K562 (cell line): Measurements from ENCODE around the gene ENG. TPM values are rescaled to one million over a fixed set of nuclear protein-coding genes. Genes with fewer than 3 reads are reported as not detected.

Experiments used
- ATAC-seq: fragments of 200-7000 bp; cut with Tn5 transposase; 3 replicates; pipeline ENCODE4 v1.9.1; 2020; ENCODE audit warnings: moderate library complexity
- BruUV-seq: library from RNA; stranded (reverse); fragments of 400-500 nt; replicated peaks from 2 replicates; lab custom pipeline; 2021; lab: Mats Ljungman, UMichigan
- CTCF ChIA-PET: fragments of 300-600 bp; formaldehyde crosslinking; extraction: SDS; loops from one replicate; lab custom pipeline; 2021; ENCODE audit warnings: low intra/inter-chr PET ratio; lab: Yijun Ruan, JAX
- POLR2A ChIA-PET: fragments of 300-600, 350-650 bp; sonication (Branson Sonifier 250); formaldehyde crosslinking; extraction: SDS; loops from one replicate; lab custom pipeline; 2021; ENCODE audit warnings: antibody characterized with exemption, inconsistent platforms; lab: Yijun Ruan, JAX
- DNase-seq, 4 experiments: peaks; one replicate each; pipeline versions ENCODE4 v3.0.0 to v3.0.0-alpha.2; 2011 to 2018; ENCODE audit warnings: low spot score in 3 of 4, mixed read lengths in 3 of 4; ENCODE audit errors: extremely low read depth in 1 of 4
- FAIRE-seq: peaks from 2 replicates; lab custom pipeline; 2011; peaks lifted over from hg19 to GRCh38; lab: Jason Lieb, UNC
- H2AFZ ChIP-seq: 2 replicates; pipeline ENCODE4 v1.6.0; 2011; ENCODE audit warnings: low read depth, low read length, control low read depth, inconsistent platforms
- H3K27ac ChIP-seq: fragments of 200-600 bp; 3 replicates; pipeline ENCODE4 v1.8.0; 2011; ENCODE audit warnings: low read depth, mild to moderate bottlenecking, control low read depth, inconsistent platforms, low read length, moderate library complexity, mixed read lengths; ENCODE audit errors: extremely low read depth
- H3K27me3 ChIP-seq, 2 experiments: fragments of 300-600 bp in 1 of 2; 2 replicates in 1 of 2; 3 replicates in 1 of 2; pipeline versions ENCODE4 v1.6.0 to v1.8.0; 2011; ENCODE audit warnings: inconsistent platforms in 2 of 2, low read length in 2 of 2, mild to moderate bottlenecking in 1 of 2, mixed read lengths in 1 of 2, moderate library complexity in 1 of 2; ENCODE audit not compliant: control insufficient read depth in 2 of 2, insufficient read depth in 2 of 2
- H3K36me3 ChIP-seq: fragments of 300-600 bp; 3 replicates; pipeline ENCODE4 v1.8.0; 2011; ENCODE audit warnings: mild to moderate bottlenecking, low read length, inconsistent platforms; ENCODE audit not compliant: control insufficient read depth, insufficient read depth
- H3K4me1 ChIP-seq, 2 experiments: fragments of 200-600 bp in 1 of 2; replicated peaks in 1 of 2; 2 replicates in 1 of 2; 3 replicates in 1 of 2; pipeline versions ENCODE4 v1.5.1 to v1.8.0; 2011; ENCODE audit warnings: inconsistent platforms in 2 of 2, low read length in 2 of 2, mild to moderate bottlenecking in 1 of 2, mixed read lengths in 1 of 2, moderate library complexity in 1 of 2; ENCODE audit not compliant: control insufficient read depth in 2 of 2, insufficient read depth in 2 of 2
- H3K4me2 ChIP-seq: 2 replicates; pipeline ENCODE4 v1.6.1; 2011; ENCODE audit warnings: low read length, control low read depth, inconsistent platforms, mixed read lengths; ENCODE audit not compliant: insufficient read depth
- H3K4me3 ChIP-seq: fragments of 200-600 bp; sonication (generic), shearing (Covaris generic); 2 replicates; pipeline ENCODE4 v1.5.1; 2016; ENCODE audit warnings: control low read depth, inconsistent platforms
- H3K79me2 ChIP-seq: fragments of 200-600 bp; 3 replicates; pipeline ENCODE4 v1.8.0; 2011; ENCODE audit warnings: low read length, inconsistent platforms; ENCODE audit not compliant: control insufficient read depth, insufficient read depth
- H3K9ac ChIP-seq, 2 experiments: 2 replicates each; pipeline versions ENCODE4 v1.6.0 to v1.6.1; 2011; ENCODE audit warnings: low read depth in 2 of 2, low read length in 2 of 2, control low read depth in 1 of 2, inconsistent platforms in 1 of 2, mild to moderate bottlenecking in 1 of 2, mixed read lengths in 1 of 2; ENCODE audit not compliant: insufficient read depth in 1 of 2
- H3K9me1 ChIP-seq: one replicate; pipeline ENCODE4 v1.6.0; 2011; ENCODE audit warnings: inconsistent platforms, mild to moderate bottlenecking, low read length, moderate library complexity; ENCODE audit not compliant: control insufficient read depth, insufficient read depth
- H3K9me3 ChIP-seq: replicated peaks from 2 replicates; pipeline ENCODE4 v1.5.1; 2011; ENCODE audit warnings: low read depth, low read length, inconsistent platforms; ENCODE audit not compliant: control insufficient read depth, insufficient read depth
- H4K20me1 ChIP-seq: replicated peaks from 2 replicates; pipeline ENCODE4 v1.6.1; 2011; ENCODE audit warnings: low read length, inconsistent platforms, mixed read lengths; ENCODE audit not compliant: control insufficient read depth, insufficient read depth
- ATF6 ChIP-seq: sonication (generic); formaldehyde crosslinking; IDR thresholded peaks from 2 replicates; pipeline ENCODE4 v1.4.0; 2020; ENCODE audit warnings: mild to moderate bottlenecking, missing genetic modification reagents
- CHD2 ChIP-seq: IDR thresholded peaks from 2 replicates; pipeline ENCODE4 v1.6.1; 2011; ENCODE audit warnings: low read depth, low read length
- FOXJ3 ChIP-seq: sonication (generic); formaldehyde crosslinking; IDR thresholded peaks from 2 replicates; pipeline ENCODE4 v1.4.0; 2020; ENCODE audit warnings: mild to moderate bottlenecking, missing genetic modification reagents
- GABPA ChIP-seq: fragments of 200-800 bp; sonication (Bioruptor generic); conservative IDR thresholded peaks from 2 replicates; pipeline ENCODE4 v1.6.1; 2016; ENCODE audit warnings: low read depth, missing genetic modification characterization, missing compliant biosample characterization
- KLF1 ChIP-seq: fragments of 450-650 bp; IDR thresholded peaks from 2 replicates; pipeline ENCODE4 v1.6.1; 2016; ENCODE audit warnings: missing genetic modification characterization, missing compliant biosample characterization
- MYC ChIP-seq, 2 experiments: fragments of 250-450 bp in 1 of 2; sonication (Bioruptor Pico) in 1 of 2; IDR thresholded peaks; 2 replicates each; pipeline versions ENCODE4 v1.5.1 to v1.6.1; 2012 to 2021; ENCODE audit warnings: low read depth in 2 of 2, borderline replicate concordance in 1 of 2, improper control_type of control experiment in 1 of 2, low read length in 1 of 2, mild to moderate bottlenecking in 1 of 2, moderate library complexity in 1 of 2
- PML ChIP-seq: IDR thresholded peaks from 2 replicates; pipeline ENCODE4 v1.6.1; 2012; ENCODE audit warnings: low read length, inconsistent platforms
- RNF219 ChIP-seq: fragments of 250-450 bp; sonication (Bioruptor Pico); IDR thresholded peaks from 2 replicates; pipeline ENCODE4 v1.5.0; 2022; ENCODE audit warnings: mild to moderate bottlenecking
- USF2 ChIP-seq: sonication (generic); formaldehyde crosslinking; IDR thresholded peaks from 2 replicates; pipeline ENCODE4 v1.5.0; 2020; ENCODE audit warnings: missing genetic modification reagents
- ZBTB34 ChIP-seq: fragments of 250-450 bp; sonication (Bioruptor Pico); IDR thresholded peaks from 2 replicates; pipeline ENCODE4 v1.8.0; 2021; ENCODE audit warnings: mild to moderate bottlenecking, moderate library complexity
- ZBTB43 ChIP-seq: sonication (generic); formaldehyde crosslinking; IDR thresholded peaks from 2 replicates; pipeline ENCODE4 v1.8.0; 2023; ENCODE audit warnings: mild to moderate bottlenecking, missing genetic modification reagents
- ZNF639 ChIP-seq, 2 experiments: fragments of 200-800 bp in 1 of 2; sonication (Bioruptor generic) in 1 of 2; sonication (generic) in 1 of 2; formaldehyde crosslinking in 1 of 2; IDR thresholded peaks in 1 of 2; conservative IDR thresholded peaks in 1 of 2; 2 replicates each; pipeline versions ENCODE4 v1.5.0 to v1.6.1; 2016 to 2020; ENCODE audit warnings: missing compliant biosample characterization in 1 of 2, missing genetic modification characterization in 1 of 2, missing genetic modification reagents in 1 of 2
- WGBS: fragments of 100-300 bp; shearing (Covaris generic); methylation state at CpG from one replicate; pipeline ENCODE4 v1.1.6; 2016; ENCODE audit warnings: low coverage, mixed read lengths; ENCODE audit not compliant: insufficient coverage; ENCODE audit errors: missing lambda C conversion rate; 5-methylcytosine and 5-hydroxymethylcytosine counted together
- in situ Hi-C: fragments of 300-500 bp; cut with MboI; formaldehyde crosslinking; loops from 4 replicates; pipeline ENCODE4 v1.15.0; 2018; ENCODE audit warnings: inconsistent platforms, mixed read lengths
- intact Hi-C: fragments of 100-400 bp; cut with micrococcal nuclease; formaldehyde crosslinking; loops from 2 replicates; pipeline ENCODE4 v1.14.2; 2022
- polyA plus RNA-seq, 8 experiments: library from polyadenylated mRNA; depleted of rRNA in 4 of 8; stranded (reverse) in 5 of 8; unstranded in 3 of 8; fragments of >200 nt; fragmentation: Nextera tagmentation in 2 of 8; fragmentation: Illumina TruSeq in 1 of 8; extraction: Ambion mirVana in 2 of 8; extraction: Trizol in 1 of 8; gene quantifications; 2 replicates each; pipeline versions ENCODE4 v1.2.1 to v1.2.3, GENCODE V29; 2011 to 2014; ENCODE audit warnings: inconsistent platforms in 1 of 8, missing spikeins in 1 of 8
- total RNA-seq, 7 experiments: library from RNA; depleted of rRNA in 6 of 7; stranded (reverse); fragments of >200 nt in 6 of 7; fragmentation: Illumina TruSeq in 2 of 7; extraction: Trizol in 2 of 7; gene quantifications; 2 replicates each; pipeline versions ENCODE4 v1.2.1 to v1.2.3, GENCODE V29; 2011 to 2021; ENCODE audit warnings: low replicate concordance in 1 of 7

Gene ENG
- total and polyA plus RNA-seq, 9 of the 15 experiments (the other 6 are each of a cell fraction or from before 2014, with no cell fraction given): 0.04 to 0.40 (median 0.14) TPM; not detected in 1

- POLR2A ChIA-PET: interaction anchor here (1.1 kb wide), 1 partner anchor 9 kb away, joined by 3 read pairs; no protein-coding TSS in a partner anchor
- TF ChIP-seq KLF1 (tag): no peak
- no peak for TF ChIP-seq USF2 (CRISPR knock-in tag)
- TF ChIP-seq MYC (IDR thresholded peaks at IDR 0.05; ENCODE audit: low read depth, low read length): no peak
- no peak for TF ChIP-seq MYC (CRISPR knock-in tag; IDR thresholded peaks at IDR 0.05; ENCODE audit: borderline replicate concordance, low read depth)
- no peak for TF ChIP-seq GABPA
- no peak for TF ChIP-seq FOXJ3
- no peak for TF ChIP-seq CHD2
- TF ChIP-seq RNF219 (CRISPR knock-in tag): no peak
- TF ChIP-seq PML: no peak
- no peak for TF ChIP-seq ATF6
- TF ChIP-seq ZBTB43 (CRISPR knock-in tag): no peak
- TF ChIP-seq ZNF639 (CRISPR knock-in tag; conservative IDR thresholded peaks at IDR 0.05 in 1 of 2, IDR thresholded peaks at IDR 0.05 in 1 of 2): no peak
- no peak for TF ChIP-seq ZBTB34
These were observed 38.9 kb upstream of the ENG start for GRCh38 chr9:127893392-127893791.

More at GRCh38 chr9:127893392-127893791, 38.9 kb upstream of the ENG start:
- Histone ChIP-seq H3K4me3 (no peak overlapping the region), H3K27ac (no peak overlapping the region), H3K27me3 (no peaks in the 10 kb centered on the region), H4K20me1 (no peaks in the 10 kb centered on the region), H3K36me3 (peaks cover 77% of the 10 kb centered on the region), H3K79me2 (peaks cover 18% of the 10 kb centered on the region), H2AFZ (no peak overlapping the region), H3K4me1 (peaks cover 1 to 28% of the 10 kb centered on the region in 2 experiments), H3K9me3 (peaks cover 4% of the 10 kb centered on the region), H3K4me2 (no peak overlapping the region), H3K9me1 (no peaks in the 10 kb centered on the region), H3K9ac (no peak overlapping the region)
- FAIRE-seq (no peak), DNase-seq (no peak), ATAC-seq (no peak)
- intact Hi-C loops: no loop called here
- no TSS peak for BruUV-seq
- WGBS: 90% methylated on average over 4 of the region's 4 CpGs
- in situ Hi-C loops: no loop called here
- CTCF ChIA-PET: no interaction called here
